Measurements from ENCODE around the gene NTM.

NTM gene

DNA sequence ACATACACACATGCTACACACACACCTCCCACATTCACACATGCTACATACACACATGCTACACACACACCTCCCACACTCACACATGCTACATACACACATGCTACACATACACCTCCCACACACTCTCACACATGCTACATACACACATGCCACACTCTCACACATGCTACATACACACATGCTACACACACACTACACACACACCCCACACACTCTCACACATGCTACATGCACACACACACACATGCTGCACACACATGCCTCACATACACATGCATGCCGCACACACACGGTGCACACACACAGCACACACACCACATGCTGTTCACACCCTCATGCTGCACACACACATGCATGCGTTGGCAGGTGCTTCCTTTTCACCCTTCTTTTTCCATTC, 495.4 kb downstream of the NTM start:
- no peak overlapping the region for H3K27ac ChIP-seq
- TF ChIP-seq, protein P1, sequence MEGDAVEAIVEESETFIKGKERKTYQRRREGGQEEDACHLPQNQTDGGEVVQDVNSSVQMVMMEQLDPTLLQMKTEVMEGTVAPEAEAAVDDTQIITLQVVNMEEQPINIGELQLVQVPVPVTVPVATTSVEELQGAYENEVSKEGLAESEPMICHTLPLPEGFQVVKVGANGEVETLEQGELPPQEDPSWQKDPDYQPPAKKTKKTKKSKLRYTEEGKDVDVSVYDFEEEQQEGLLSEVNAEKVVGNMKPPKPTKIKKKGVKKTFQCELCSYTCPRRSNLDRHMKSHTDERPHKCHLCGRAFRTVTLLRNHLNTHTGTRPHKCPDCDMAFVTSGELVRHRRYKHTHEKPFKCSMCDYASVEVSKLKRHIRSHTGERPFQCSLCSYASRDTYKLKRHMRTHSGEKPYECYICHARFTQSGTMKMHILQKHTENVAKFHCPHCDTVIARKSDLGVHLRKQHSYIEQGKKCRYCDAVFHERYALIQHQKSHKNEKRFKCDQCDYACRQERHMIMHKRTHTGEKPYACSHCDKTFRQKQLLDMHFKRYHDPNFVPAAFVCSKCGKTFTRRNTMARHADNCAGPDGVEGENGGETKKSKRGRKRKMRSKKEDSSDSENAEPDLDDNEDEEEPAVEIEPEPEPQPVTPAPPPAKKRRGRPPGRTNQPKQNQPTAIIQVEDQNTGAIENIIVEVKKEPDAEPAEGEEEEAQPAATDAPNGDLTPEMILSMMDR (conservative IDR thresholded peaks at IDR 0.05) = no peak

DNA sequence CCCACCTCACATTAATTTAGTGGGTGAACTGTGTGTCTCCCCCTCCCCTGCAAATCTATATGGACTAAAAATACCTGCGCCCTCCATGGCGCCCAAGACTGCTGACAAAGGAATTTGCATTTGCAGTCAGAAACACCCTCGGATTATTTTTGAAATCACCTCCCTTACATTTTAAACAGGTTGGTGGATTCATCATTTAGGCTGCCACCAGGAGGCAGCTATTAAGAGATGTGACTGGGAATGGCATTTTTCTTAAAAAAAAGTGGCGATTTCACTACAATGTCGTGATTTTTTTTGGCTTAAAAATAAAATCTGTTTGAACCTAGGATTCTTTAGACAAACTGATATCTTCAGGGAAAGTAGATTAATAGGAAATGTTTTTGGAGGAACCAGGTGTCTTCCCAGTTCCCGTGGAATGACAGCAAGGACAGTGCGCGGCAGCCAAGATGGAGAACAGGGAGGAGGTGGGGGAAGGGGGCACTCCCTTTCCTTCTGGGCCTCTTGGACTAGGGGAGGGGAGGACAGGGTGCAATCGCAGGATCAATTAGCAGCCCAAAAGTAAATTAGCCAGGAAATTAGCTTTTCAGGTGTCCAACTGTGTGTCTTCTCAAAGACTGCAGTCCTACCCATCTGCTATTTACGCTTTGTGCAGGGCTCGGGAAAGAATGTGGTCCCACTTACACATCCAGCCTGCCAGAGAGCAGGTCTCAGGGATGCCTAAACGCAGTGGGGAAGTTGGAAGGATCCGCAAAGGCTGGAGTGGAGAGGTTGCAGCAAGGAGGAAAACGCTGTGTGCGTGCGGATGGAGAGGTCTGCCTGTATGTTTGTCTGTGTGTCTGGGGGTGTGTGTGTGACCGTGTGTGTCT, 496.4 kb downstream of the NTM start:
- TF ChIP-seq, protein P1 (conservative IDR thresholded peaks at IDR 0.05) = peak; percentile 48
- H3K27ac ChIP-seq = no peak overlapping the region

DNA sequence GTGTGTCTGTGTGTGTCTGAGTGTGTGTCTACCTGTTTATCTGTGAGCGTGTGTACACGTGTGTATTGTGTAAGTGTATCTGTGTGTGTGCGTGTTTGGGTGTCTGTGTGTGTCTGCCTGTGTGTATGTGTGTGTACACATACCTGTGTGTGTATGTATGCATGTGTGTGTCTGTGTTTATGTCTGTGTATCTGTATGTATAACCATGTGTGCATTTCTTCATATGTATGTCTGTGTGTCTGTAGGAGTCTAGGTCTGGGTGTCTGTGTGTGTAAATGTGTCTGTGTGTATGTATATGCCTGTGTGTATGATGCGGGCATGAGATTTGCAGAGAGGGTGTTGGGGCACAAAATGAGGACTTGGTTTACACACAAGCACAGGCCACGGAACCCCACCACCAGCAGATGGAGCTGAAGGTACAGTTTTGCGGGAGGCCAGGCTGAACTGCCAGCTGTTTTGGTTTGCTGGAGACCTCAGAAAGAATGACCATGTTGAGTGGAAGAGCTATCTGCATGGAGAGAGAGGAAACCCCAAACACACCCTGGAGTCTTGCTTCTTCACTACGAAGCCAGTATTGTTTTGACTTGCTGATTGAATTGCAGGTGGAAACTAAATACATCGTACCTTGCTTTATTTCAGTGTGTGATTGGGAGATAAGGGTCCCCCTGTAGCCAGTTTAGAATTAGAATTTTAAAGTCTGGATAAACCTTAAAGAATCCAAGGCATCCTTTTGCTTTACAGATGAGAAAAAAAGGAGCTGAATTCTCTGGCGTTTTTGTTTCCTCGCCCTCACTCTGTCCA, 497.2 kb downstream of the NTM start:
- TF ChIP-seq, protein P1 (conservative IDR thresholded peaks at IDR 0.05) = peak; percentile 91
- H3K27ac ChIP-seq = no peak overlapping the region

DNA sequence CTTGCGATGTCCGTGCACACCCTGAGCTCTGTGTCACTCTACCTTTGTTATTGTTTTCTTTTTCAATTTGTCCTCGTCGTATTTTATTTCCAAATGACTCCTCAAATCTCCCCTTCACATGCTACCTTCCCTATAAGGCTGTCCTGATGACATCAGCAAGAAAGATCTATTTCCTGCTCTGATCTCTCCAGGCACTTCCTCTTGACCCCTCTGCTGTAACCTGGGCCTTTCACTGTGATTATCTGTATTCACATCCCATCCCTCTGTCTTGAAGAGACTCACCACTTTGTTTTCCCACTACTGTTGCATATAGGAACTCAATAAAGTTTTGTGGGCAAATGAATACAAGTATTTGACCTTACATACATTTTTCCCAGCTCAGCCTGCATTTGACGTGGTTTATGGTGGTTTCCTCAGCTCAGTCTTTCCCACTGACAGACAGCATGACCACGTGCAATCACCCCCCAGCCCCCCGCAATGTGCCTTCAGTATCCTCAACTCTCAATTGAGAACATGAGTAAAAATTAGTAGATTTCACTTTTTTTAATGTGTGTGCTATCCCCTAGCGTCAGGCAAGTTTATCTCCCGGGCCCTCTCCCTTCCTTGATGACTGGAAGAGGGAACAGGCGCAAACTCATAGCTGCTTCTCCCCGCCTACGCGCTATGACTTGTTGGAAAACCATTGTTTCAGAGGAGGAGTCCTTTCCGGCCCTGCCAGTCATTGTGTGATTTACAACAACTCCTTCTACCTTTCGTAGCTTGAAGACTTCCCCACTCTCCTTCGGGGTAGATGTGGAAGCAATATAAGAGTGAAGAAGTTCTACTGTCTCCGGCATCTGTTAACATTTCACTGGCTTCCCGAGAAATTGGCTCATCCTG, 498.5 kb downstream of the NTM start:
- H3K27ac ChIP-seq = no peak overlapping the region
- TF ChIP-seq, protein P1 (conservative IDR thresholded peaks at IDR 0.05) = no peak

DNA sequence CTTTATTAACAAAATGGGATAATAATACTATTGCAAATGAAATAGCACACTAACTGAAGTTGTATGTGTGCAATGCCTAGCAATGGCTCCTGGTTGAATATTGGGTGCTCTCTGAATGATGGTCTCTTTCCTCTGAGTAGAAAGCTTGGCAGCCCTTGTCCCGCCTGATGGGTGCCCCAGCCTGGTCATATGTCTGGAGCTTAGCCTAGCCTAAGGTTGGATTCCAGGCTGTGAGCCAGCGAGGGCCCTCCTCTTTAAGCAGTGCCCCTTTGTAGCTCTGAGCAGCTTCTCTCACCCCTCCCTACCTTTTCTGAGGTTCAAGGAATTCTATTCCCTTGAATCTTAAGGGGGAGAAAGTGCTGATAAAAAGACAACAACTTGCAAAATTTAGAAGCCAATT, 499.9 kb downstream of the NTM start:
- no peak overlapping the region for H3K27ac ChIP-seq
- TF ChIP-seq, protein P1 (conservative IDR thresholded peaks at IDR 0.05) = no peak

DNA sequence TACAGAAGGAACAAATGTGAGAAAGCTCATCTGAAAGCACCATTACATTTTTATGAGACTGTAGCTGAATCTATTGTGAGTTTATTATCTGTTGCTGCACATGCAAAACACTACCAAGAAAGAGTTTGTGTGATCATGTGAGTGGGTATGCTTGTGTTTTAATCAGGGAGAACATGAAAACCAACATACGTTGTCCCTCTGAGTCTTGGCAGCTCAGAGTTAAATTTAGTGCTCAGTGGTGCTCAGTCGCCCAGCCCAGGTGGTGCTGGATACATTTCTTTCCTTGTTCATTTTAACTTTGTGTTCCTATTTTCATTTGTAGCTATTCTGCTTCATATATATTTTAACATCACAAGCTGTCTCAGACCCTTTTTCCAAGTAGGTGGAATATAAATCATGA, 500.6 kb downstream of the NTM start:
- TF ChIP-seq, protein P1 (conservative IDR thresholded peaks at IDR 0.05) = no peak
- H3K27ac ChIP-seq = no peak overlapping the region

Measured in VCaP (cell line).